Astrocyte of the cerebellum (primary cell): Measurements from ENCODE around the gene ARMC6.
"Not testable (repeated sequence)": the region's sequence is repeated elsewhere in the genome, so short reads cannot be mapped to it uniquely, and the experiment has no call there.

Experiments used
- DNase-seq: peaks from one replicate; pipeline ENCODE4 v3.0.0-alpha.2; 2011; ENCODE audit warnings: low read depth
- H3K4me3 ChIP-seq: 2 replicates; pipeline ENCODE4 v1.5.1; 2011; ENCODE audit warnings: mild to moderate bottlenecking, low read depth, low read length, moderate library complexity
- in situ Hi-C: cut with HindIII; loops from 2 replicates; pipeline ENCODE4 v1.10.0; 2017; ENCODE audit warnings: low sequenced_read_pairs
- TF ChIP-seq, protein P1 (sequence below): IDR thresholded peaks from 2 replicates; pipeline ENCODE4 v1.5.1; 2012; ENCODE audit warnings: low read length, low read depth, moderate library complexity, mild to moderate bottlenecking; ENCODE audit errors: missing control alignments

Gene ARMC6

DNA sequence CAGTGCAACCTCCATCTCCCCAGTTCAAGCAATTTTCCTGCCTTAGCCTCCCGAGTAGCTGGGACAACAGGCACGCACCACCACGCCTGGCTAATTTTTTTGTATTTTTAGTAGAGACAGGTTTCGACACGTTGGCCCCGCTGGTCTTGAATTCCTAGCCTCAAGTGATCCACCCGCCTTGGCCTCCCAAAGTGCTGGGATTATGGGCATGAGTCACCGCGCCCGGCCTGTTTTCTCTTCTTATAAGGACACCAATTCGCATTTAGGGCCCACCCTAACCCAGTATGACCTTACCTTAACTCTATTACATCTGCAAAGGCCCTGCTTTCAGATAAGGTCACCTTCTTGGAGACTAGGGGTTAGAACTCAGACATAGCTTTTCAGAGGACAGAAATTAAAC lies 69.8 kb downstream of the ARMC6 start:
- in situ Hi-C loops = no loop called here
- no peak overlapping the region for H3K4me3 ChIP-seq
- TF ChIP-seq, protein P1, sequence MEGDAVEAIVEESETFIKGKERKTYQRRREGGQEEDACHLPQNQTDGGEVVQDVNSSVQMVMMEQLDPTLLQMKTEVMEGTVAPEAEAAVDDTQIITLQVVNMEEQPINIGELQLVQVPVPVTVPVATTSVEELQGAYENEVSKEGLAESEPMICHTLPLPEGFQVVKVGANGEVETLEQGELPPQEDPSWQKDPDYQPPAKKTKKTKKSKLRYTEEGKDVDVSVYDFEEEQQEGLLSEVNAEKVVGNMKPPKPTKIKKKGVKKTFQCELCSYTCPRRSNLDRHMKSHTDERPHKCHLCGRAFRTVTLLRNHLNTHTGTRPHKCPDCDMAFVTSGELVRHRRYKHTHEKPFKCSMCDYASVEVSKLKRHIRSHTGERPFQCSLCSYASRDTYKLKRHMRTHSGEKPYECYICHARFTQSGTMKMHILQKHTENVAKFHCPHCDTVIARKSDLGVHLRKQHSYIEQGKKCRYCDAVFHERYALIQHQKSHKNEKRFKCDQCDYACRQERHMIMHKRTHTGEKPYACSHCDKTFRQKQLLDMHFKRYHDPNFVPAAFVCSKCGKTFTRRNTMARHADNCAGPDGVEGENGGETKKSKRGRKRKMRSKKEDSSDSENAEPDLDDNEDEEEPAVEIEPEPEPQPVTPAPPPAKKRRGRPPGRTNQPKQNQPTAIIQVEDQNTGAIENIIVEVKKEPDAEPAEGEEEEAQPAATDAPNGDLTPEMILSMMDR = no peak
- no peak for DNase-seq

DNA sequence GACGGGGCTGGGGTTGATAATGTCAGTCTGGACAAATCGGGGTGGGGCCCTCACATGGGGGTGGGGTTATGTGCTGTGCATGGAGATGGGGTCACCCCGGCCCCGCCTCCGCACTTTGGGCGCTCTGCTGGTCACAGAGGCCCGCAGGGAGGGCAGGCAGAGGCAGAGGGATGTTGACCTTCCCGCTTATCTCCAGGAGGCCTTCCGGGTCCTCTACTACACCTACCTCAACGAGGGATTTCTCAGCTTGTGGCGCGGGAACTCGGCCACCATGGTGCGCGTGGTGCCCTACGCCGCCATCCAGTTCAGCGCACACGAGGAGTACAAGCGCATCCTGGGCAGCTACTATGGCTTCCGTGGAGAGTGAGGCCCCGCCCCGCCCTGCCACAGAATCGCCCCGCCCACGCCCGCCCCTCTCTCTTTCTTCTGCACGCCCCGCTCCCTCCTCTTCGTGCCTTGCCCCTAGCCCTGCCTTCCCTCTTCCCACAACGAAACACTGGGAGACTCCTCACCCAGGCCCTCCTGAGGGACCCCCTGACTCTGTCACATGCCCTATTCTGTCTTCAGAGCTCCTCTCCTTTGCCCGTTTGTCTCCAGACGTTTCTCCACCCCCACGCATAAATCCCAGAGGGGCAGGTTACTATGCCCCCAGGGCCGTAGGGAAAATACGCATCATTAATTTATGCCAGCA lies 72.1 kb downstream of the ARMC6 start:
- peak overlapping the region; percentile 33 for H3K4me3 ChIP-seq
- TF ChIP-seq, protein P1 = no peak
- no peak for DNase-seq
- in situ Hi-C loops = no loop called here

DNA sequence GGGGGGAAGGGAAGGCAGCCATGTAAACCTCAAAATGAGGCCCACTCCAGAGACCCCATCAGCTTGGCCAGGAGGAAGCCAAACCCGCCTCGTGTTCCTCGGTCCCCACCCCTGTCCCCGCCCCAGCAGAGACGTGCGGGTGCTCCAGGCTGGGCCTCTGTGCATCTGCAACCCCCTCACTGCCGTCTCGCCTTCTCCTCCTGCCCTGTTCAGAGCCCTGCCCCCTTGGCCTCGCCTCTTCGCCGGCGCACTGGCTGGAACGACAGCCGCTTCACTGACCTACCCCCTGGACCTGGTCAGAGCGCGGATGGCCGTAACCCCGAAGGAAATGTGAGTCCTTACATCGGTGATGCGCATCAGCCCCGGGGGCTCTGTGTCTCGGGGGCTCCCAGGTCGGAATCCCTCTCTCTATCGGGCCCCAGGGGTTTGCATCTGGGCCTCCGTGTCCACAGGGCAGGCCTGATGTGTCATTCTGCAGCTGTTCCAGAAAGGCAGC lies 72.7 kb downstream of the ARMC6 start:
- DNase-seq = no peak
- TF ChIP-seq, protein P1 = no peak
- peak overlapping the region; percentile 33 for H3K4me3 ChIP-seq
- in situ Hi-C loops = no loop called here

DNA sequence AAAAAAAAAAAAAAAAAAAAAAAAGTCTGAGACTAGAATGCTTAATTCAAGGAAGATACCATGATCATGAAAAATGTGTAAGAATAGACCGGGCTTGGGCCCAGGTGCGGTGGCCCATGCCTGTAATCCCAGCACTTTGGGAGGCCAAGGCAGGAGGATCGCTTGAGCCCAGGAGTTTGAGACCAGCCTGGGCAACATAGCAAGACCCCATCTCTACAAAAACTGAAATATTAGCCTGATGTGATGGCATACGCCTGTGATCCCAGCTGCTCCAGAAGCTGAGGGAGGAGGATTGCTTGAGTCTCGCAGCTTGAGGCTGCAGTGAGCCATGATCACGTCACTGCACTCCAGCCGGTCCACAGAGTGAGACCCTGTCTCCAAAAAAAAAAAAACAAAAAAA lies 73.5 kb downstream of the ARMC6 start:
- DNase-seq, in situ Hi-C loops, H3K4me3 ChIP-seq: not testable (repeated sequence)

DNA sequence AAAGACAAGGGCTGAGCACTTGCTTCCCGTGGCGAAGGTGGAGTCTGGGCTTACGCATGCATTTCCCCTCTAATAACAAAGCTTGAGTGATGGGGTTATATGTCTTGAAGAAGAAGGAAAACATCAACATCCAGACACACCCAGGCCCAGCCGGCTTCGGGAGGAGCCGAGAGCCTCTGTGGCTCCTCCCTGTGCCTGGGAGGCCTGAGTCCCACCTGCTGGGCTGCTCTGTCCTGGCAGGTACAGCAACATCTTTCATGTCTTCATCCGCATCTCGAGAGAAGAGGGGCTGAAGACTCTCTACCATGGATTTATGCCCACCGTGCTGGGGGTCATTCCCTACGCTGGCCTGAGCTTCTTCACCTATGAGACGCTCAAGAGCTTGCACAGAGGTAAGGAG lies 74.3 kb downstream of the ARMC6 start:
- TF ChIP-seq, protein P1 = no peak
- in situ Hi-C loops = no loop called here
- no peak overlapping the region for H3K4me3 ChIP-seq
- DNase-seq = no peak
